Dermis microvascular lymphatic vessel endothelial cell (primary cell): ENCODE measurements around the gene ITCH. TPM values are rescaled to one million over a fixed set of nuclear protein-coding genes. Genes with fewer than 3 reads are reported as not detected.
"Not testable (repeated sequence)": the region's sequence is repeated elsewhere in the genome, so short reads cannot be mapped to it uniquely, and the experiment has no call there.

Experiments used
- DNase-seq, 2 donors: peaks; one replicate each; pipeline versions ENCODE4 v3.0.0 to v3.0.0-alpha.2; 2010; ENCODE audit warnings: low read depth in 2 of 2
- total RNA-seq: library from RNA; depleted of rRNA; stranded (reverse); fragments of >200 nt; gene quantifications from 2 replicates; pipeline ENCODE4 v1.2.1, GENCODE V29; 2014

Gene ITCH
- total RNA-seq, 1 donor from 2014 or later = 49.4 TPM

GRCh38 chr20:34377072-34377847 lies 14.2 kb downstream of the ITCH start:
- DNase-seq = no peak

- DNase-seq = no peak
Measured at GRCh38 chr20:34382174-34382573, 19.1 kb downstream of the ITCH start.

GRCh38 chr20:34382877-34383455 lies 19.9 kb downstream of the ITCH start:
- not testable (repeated sequence) for DNase-seq

GRCh38 chr20:34385464-34385863 lies 22.4 kb downstream of the ITCH start:
- DNase-seq = no peak

- no peak for DNase-seq
Measured at GRCh38 chr20:34388000-34388399, 24.9 kb downstream of the ITCH start.

- DNase-seq = no peak
Measured at GRCh38 chr20:34388678-34389077, 25.6 kb downstream of the ITCH start.

- DNase-seq = no peak
Measured at GRCh38 chr20:34389206-34389953, 26.3 kb downstream of the ITCH start.

- no peak for DNase-seq
Measured at GRCh38 chr20:34389954-34390555, 27.0 kb downstream of the ITCH start.

GRCh38 chr20:34396408-34396807 lies 33.3 kb downstream of the ITCH start:
- DNase-seq = no peak

- DNase-seq = no peak
Measured at GRCh38 chr20:34397096-34397495, 34.0 kb downstream of the ITCH start.

GRCh38 chr20:34400776-34401175 lies 37.7 kb downstream of the ITCH start:
- DNase-seq = peak in 1 of 2 donors; percentile 62

GRCh38 chr20:34401741-34402455 lies 38.8 kb downstream of the ITCH start:
- no peak for DNase-seq

GRCh38 chr20:34402461-34402860 lies 39.4 kb downstream of the ITCH start:
- DNase-seq = no peak

GRCh38 chr20:34403063-34403827 lies 40.2 kb downstream of the ITCH start:
- DNase-seq = no peak

- no peak for DNase-seq
Measured at GRCh38 chr20:34403908-34404307, 40.8 kb downstream of the ITCH start.

GRCh38 chr20:34404803-34405202 lies 41.7 kb downstream of the ITCH start:
- DNase-seq = no peak

GRCh38 chr20:34405247-34405651 lies 42.2 kb downstream of the ITCH start:
- peak; percentile 56 to 71 for DNase-seq

GRCh38 chr20:34405942-34406341 lies 42.9 kb downstream of the ITCH start:
- not testable (repeated sequence) for DNase-seq

GRCh38 chr20:34407962-34408474 lies 44.9 kb downstream of the ITCH start:
- DNase-seq = no peak

GRCh38 chr20:34410336-34410735 lies 47.3 kb downstream of the ITCH start:
- DNase-seq = no peak
